ENCODE data around the gene TAF1C. TPM values are rescaled to one million over a fixed set of nuclear protein-coding genes. Genes with fewer than 3 reads are reported as not detected.

The TAF1C gene
- total and polyA plus RNA-seq, 2 of the 8 experiments (the other 6 are each of a cell fraction or from before 2014, with no cell fraction given) = 44.6 to 63.8 TPM

- no peak overlapping the region for H3K14ac ChIP-seq (ENCODE audit: insufficient read length)
- H4K5ac ChIP-seq (ENCODE audit: insufficient read length, low read depth, low read length) = no peak overlapping the region
- no peak overlapping the region for H3K23ac ChIP-seq (ENCODE audit: insufficient read length)
- no peak overlapping the region for H3K9ac ChIP-seq (replicated peaks in 1 of 4; ENCODE audit: extremely low read depth in 1 of 4, low read depth in 3 of 4, low read length in 3 of 4)
- no peak overlapping the region for H3K18ac ChIP-seq (ENCODE audit: extremely low read depth, low read length)
- no peaks in the 10 kb centered on the region for H3K27me3 ChIP-seq (replicated peaks in 1 of 4; ENCODE audit: control insufficient read depth in 3 of 4, extremely low read depth in 1 of 4, insufficient read depth in 3 of 4, low read length in 3 of 4)
- H4K8ac ChIP-seq (ENCODE audit: extremely low read depth, insufficient read depth, low read length) = no peak overlapping the region
- H3K23me2 ChIP-seq (ENCODE audit: low read depth, low read length) = no peaks in the 10 kb centered on the region
- H3K9me3 ChIP-seq (ENCODE audit: insufficient read depth in 2 of 2, low read depth in 1 of 2, low read length in 1 of 2) = no peaks in the 10 kb centered on the region
- 83% methylated on average over 6 of the region's 6 CpGs; no CpG with 5 or more reads in 1 of the 2 experiments for WGBS, 2 experiments (ENCODE audit: extremely low coverage in 1 of 2, insufficient coverage in 1 of 2, insufficient read length in 1 of 2, insufficient replicate concordance in 2 of 2, low coverage in 1 of 2, low lambda C conversion rate in 2 of 2, missing lambda C conversion rate in 1 of 2)
- DNase-seq (ENCODE audit: low read depth in 1 of 2, low spot score in 2 of 2) (no peak), FAIRE-seq (no peak)
- no peaks in the 10 kb centered on the region for H3K36me3 ChIP-seq (ENCODE audit: control insufficient read depth in 2 of 4, insufficient read depth in 4 of 4, low read length in 3 of 4)
- CTCF ChIA-PET (ENCODE audit: partially characterized antibody) = interaction anchor here (0.7 to 5.0 kb wide), 5 partner anchors 12 to 173 kb away, joined by 3 to 32 read pairs (median 5); partner anchors contain the start of genes DNAAF1 and HSDL1
- H2BK20ac ChIP-seq (ENCODE audit: low read length) = no peak overlapping the region
- no peaks in the 10 kb centered on the region for H3K4me1 ChIP-seq (replicated peaks in 1 of 4; ENCODE audit: control insufficient read depth in 3 of 4, insufficient read depth in 4 of 4, low read length in 3 of 4)
- H3K27ac ChIP-seq (ENCODE audit: low read depth, low read length) = no peak overlapping the region
- no peak overlapping the region for H3K56ac ChIP-seq (replicated peaks; ENCODE audit: insufficient read length, low read depth, low read length)
- POLR2A ChIA-PET (ENCODE audit: partially characterized antibody) = interaction anchor here (0.7 to 0.8 kb wide), 2 partner anchors 19 to 21 kb away, joined by 3 read pairs; no protein-coding TSS in a partner anchor
- H2BK5ac ChIP-seq (ENCODE audit: low read depth, low read length) = no peak overlapping the region
- no peak overlapping the region for H2AK5ac ChIP-seq (ENCODE audit: low read depth, low read length)
- H2BK12ac ChIP-seq (ENCODE audit: low read depth, low read length) = no peak overlapping the region
- no peaks in the 10 kb centered on the region for H3K79me1 ChIP-seq (ENCODE audit: low read depth, low read length)
- no peak overlapping the region for H3K4me3 ChIP-seq (ENCODE audit: extremely low read depth in 1 of 4, insufficient read depth in 2 of 4, low read depth in 3 of 4, low read length in 4 of 4)
- no peak overlapping the region for H2BK120ac ChIP-seq (replicated peaks; ENCODE audit: low read depth, low read length)
- H2AFZ ChIP-seq (ENCODE audit: low read length) = no peak overlapping the region
- no peak overlapping the region for H2BK15ac ChIP-seq (ENCODE audit: low read length)
- H3K79me2 ChIP-seq (ENCODE audit: control insufficient read depth in 1 of 2, insufficient read depth in 2 of 2, low read length in 2 of 2) = no peaks in the 10 kb centered on the region
- H3K4me2 ChIP-seq (ENCODE audit: insufficient read depth in 1 of 2, low read depth in 2 of 2, low read length in 2 of 2) = no peak overlapping the region
- H3K4ac ChIP-seq (replicated peaks; ENCODE audit: insufficient read length, low read depth, low read length) = no peak overlapping the region
- no peak overlapping the region for H4K91ac ChIP-seq (replicated peaks; ENCODE audit: insufficient read length, low read length)
- no peaks in the 10 kb centered on the region for H4K20me1 ChIP-seq (replicated peaks in 1 of 2; ENCODE audit: control insufficient read depth in 1 of 2, insufficient read depth in 2 of 2, low read length in 2 of 2)
- TF ChIP-seq MAX (IDR thresholded peaks at IDR 0.05) (no peak), BRCA1 (IDR thresholded peaks at IDR 0.05; ENCODE audit: low read depth, low read length) (no peak), JUND (IDR thresholded peaks at IDR 0.05; ENCODE audit: low read length) (no peak), SIRT6 (IDR thresholded peaks at IDR 0.05; ENCODE audit: low read length) (no peak), CHD1 (IDR thresholded peaks at IDR 0.05; ENCODE audit: low read depth, low read length) (no peak), KDM5A (IDR thresholded peaks at IDR 0.05; ENCODE audit: low read length) (no peak), TCF12 (IDR thresholded peaks at IDR 0.05; ENCODE audit: low read depth, low read length) (no peak), EGR1 (IDR thresholded peaks at IDR 0.05; ENCODE audit: borderline replicate concordance, low read depth, low read length) (no peak), ZNF274 (IDR thresholded peaks at IDR 0.05; ENCODE audit: borderline replicate concordance, extremely low read depth, low read length) (no peak), MAFK (IDR thresholded peaks at IDR 0.05; ENCODE audit: low read depth, low read length) (no peak), SRF (IDR thresholded peaks at IDR 0.05; ENCODE audit: low read depth, low read length) (no peak), GTF2F1 (IDR thresholded peaks at IDR 0.05; ENCODE audit: borderline replicate concordance, low read depth, low read length) (no peak), FOSL1 (IDR thresholded peaks at IDR 0.05; ENCODE audit: insufficient read depth, low read depth, low read length) (no peak), SUZ12 (IDR thresholded peaks at IDR 0.05; ENCODE audit: low read length) (no peak), SAP30 (IDR thresholded peaks at IDR 0.05; ENCODE audit: insufficient read depth, insufficient replicate concordance, low read length) (no peak)
Observed at GRCh38 chr16:84155771-84156170, 31.1 kb downstream of the TAF1C start.
